IMR-90 (cell line): ENCODE measurements around the gene OR1F1. TPM values are rescaled to one million over a fixed set of nuclear protein-coding genes. Genes with fewer than 3 reads are reported as not detected.

Experiments
- ATAC-seq: fragments of 200-7000 bp; cut with Tn5 transposase; 2 replicates; pipeline ENCODE4 v1.9.1; 2020; ENCODE audit warnings: low read depth, mild to moderate bottlenecking, moderate library complexity
- BruUV-seq: library from RNA; stranded (reverse); fragments of 400-500 nt; replicated peaks from 2 replicates; lab custom pipeline; 2021; lab: Mats Ljungman, UMichigan
- CTCF ChIA-PET: fragments of 300-600 bp; formaldehyde crosslinking; extraction: SDS; loops from one replicate; lab custom pipeline; 2021; ENCODE audit warnings: antibody characterized with exemption; lab: Yijun Ruan, JAX
- POLR2A ChIA-PET: fragments of 300-600 bp; sonication (Branson Sonifier 250); formaldehyde crosslinking; loops from one replicate; lab custom pipeline; 2022; ENCODE audit warnings: antibody characterized with exemption; ENCODE audit not compliant: unreplicated experiment; lab: Charles Lee
- DNase-seq: peaks from one replicate; pipeline ENCODE4 v3.0.0; 2013
- H2AFZ ChIP-seq: replicated peaks from 2 replicates; pipeline ENCODE3; 2013; ENCODE audit warnings: low read length, mild to moderate bottlenecking; ENCODE audit not compliant: poor library complexity
- H2AK5ac ChIP-seq: 2 replicates; pipeline ENCODE4 v1.6.1; 2013; ENCODE audit warnings: low read depth, low read length, inconsistent platforms
- H2AK9ac ChIP-seq: replicated peaks from 2 replicates; pipeline ENCODE3; 2013; ENCODE audit warnings: mild to moderate bottlenecking, low read depth, low read length, moderate library complexity; ENCODE audit not compliant: poor library complexity
- H2BK120ac ChIP-seq: 2 replicates; pipeline ENCODE4 v1.6.1; 2013; ENCODE audit warnings: low read depth, low read length, inconsistent platforms
- H2BK15ac ChIP-seq: 3 replicates; pipeline ENCODE4 v1.6.1; 2013; ENCODE audit warnings: low read depth, low read length, inconsistent platforms
- H2BK20ac ChIP-seq: 2 replicates; pipeline ENCODE4 v1.6.1; 2013; ENCODE audit warnings: low read depth, mild to moderate bottlenecking, inconsistent platforms, low read length, moderate library complexity
- H2BK5ac ChIP-seq: 2 replicates; pipeline ENCODE4 v1.6.1; 2013; ENCODE audit warnings: mild to moderate bottlenecking, low read depth, low read length, inconsistent platforms; ENCODE audit not compliant: poor library complexity, severe bottlenecking
- H3K14ac ChIP-seq: replicated peaks from 2 replicates; pipeline ENCODE4 v1.6.1; 2013; ENCODE audit warnings: low read depth, low read length, inconsistent platforms
- H3K18ac ChIP-seq: 2 replicates; pipeline ENCODE4 v1.6.1; 2013; ENCODE audit warnings: low read depth, low read length, control low read depth
- H3K23ac ChIP-seq: 2 replicates; pipeline ENCODE4 v1.6.1; 2013; ENCODE audit warnings: low read depth, low read length, inconsistent platforms
- H3K27ac ChIP-seq: 2 replicates; pipeline ENCODE4 v1.5.1; 2013; ENCODE audit warnings: mild to moderate bottlenecking, control low read depth, low read length; ENCODE audit not compliant: insufficient read depth
- H3K27me3 ChIP-seq: 2 replicates; pipeline ENCODE4 v1.6.1; 2013; ENCODE audit warnings: low read length; ENCODE audit not compliant: control insufficient read depth, insufficient read depth
- H3K36me3 ChIP-seq: 2 replicates; pipeline ENCODE4 v1.6.1; 2013; ENCODE audit warnings: low read length, mixed read lengths; ENCODE audit not compliant: control insufficient read depth, insufficient read depth
- H3K4ac ChIP-seq: 2 replicates; pipeline ENCODE4 v1.6.1; 2013; ENCODE audit warnings: low read depth, low read length, inconsistent platforms
- H3K4me1 ChIP-seq: 2 replicates; pipeline ENCODE4 v1.6.1; 2013; ENCODE audit warnings: low read length, mixed read lengths; ENCODE audit not compliant: control insufficient read depth, insufficient read depth
- H3K4me2 ChIP-seq: 2 replicates; pipeline ENCODE4 v1.6.1; 2013; ENCODE audit warnings: low read depth, mild to moderate bottlenecking, control low read depth, low read length, moderate library complexity
- H3K4me3 ChIP-seq: 2 replicates; pipeline ENCODE4 v1.5.1; 2013; ENCODE audit warnings: low read depth, mild to moderate bottlenecking, control low read depth, low read length, moderate library complexity; ENCODE audit not compliant: insufficient read depth
- H3K56ac ChIP-seq: 2 replicates; pipeline ENCODE4 v1.6.1; 2013; ENCODE audit warnings: low read length, inconsistent platforms; ENCODE audit not compliant: insufficient read depth; ENCODE audit errors: extremely low read depth
- H3K79me1 ChIP-seq, 2 experiments: 2 replicates each; pipeline ENCODE4 v1.6.1; 2013; ENCODE audit warnings: low read length in 2 of 2, inconsistent platforms in 1 of 2, low read depth in 1 of 2
- H3K9ac ChIP-seq: 2 replicates; pipeline ENCODE4 v1.6.1; 2013; ENCODE audit warnings: low read depth, low read length, control low read depth
- H3K9me1 ChIP-seq: 2 replicates; pipeline ENCODE4 v1.6.1; 2013; ENCODE audit warnings: low read length, inconsistent platforms; ENCODE audit not compliant: insufficient read depth
- H3K9me3 ChIP-seq: 2 replicates; pipeline ENCODE4 v1.6.1; 2013; ENCODE audit warnings: low read length; ENCODE audit not compliant: control insufficient read depth, insufficient read depth
- H4K20me1 ChIP-seq: 2 replicates; pipeline ENCODE4 v1.6.1; 2013; ENCODE audit warnings: low read length, inconsistent platforms; ENCODE audit not compliant: insufficient read depth
- H4K5ac ChIP-seq: 2 replicates; pipeline ENCODE4 v1.6.1; 2013; ENCODE audit warnings: mild to moderate bottlenecking, low read depth, low read length, control low read depth
- H4K8ac ChIP-seq, 2 experiments: 2 replicates each; pipeline ENCODE4 v1.6.1; 2013; ENCODE audit warnings: low read depth in 2 of 2, low read length in 2 of 2, control low read depth in 1 of 2, inconsistent platforms in 1 of 2
- H4K91ac ChIP-seq: 2 replicates; pipeline ENCODE4 v1.6.1; 2013; ENCODE audit warnings: low read depth, low read length, inconsistent platforms; ENCODE audit not compliant: insufficient read depth
- POLR2A ChIP-seq: IDR thresholded peaks from 2 replicates; pipeline ENCODE4 v1.6.1; 2012; ENCODE audit warnings: mild to moderate bottlenecking, low read depth, low read length
- WGBS, 2 experiments: methylation state at CpG; one replicate each; pipeline versions ENCODE4 v1.1.5 to v1.1.7; 2013; ENCODE audit warnings: missing lambda C conversion rate in 2 of 2; ENCODE audit not compliant: insufficient read length in 1 of 2; ENCODE audit errors: extremely low coverage in 2 of 2; 5-methylcytosine and 5-hydroxymethylcytosine counted together
- dilution Hi-C: fragments of 300-500 bp; cut with HindIII; formaldehyde crosslinking; loops from one replicate; pipeline ENCODE4 v1.14.3; 2018; ENCODE audit warnings: low sequenced_read_pairs; ENCODE audit not compliant: unreplicated experiment
- in situ Hi-C: fragments of 300-500 bp; cut with MboI; formaldehyde crosslinking; loops from 3 replicates; pipeline ENCODE4 v1.14.3; 2019; ENCODE audit warnings: low sequenced_read_pairs, inconsistent platforms, mixed read lengths
- intact Hi-C: fragments of 100-400 bp; cut with micrococcal nuclease; formaldehyde crosslinking; loops from 2 replicates; pipeline ENCODE4 v1.10.0; 2022
- polyA plus RNA-seq, 3 experiments: library from polyadenylated mRNA; depleted of rRNA; stranded (reverse); fragments of >200 nt; gene quantifications; 2 replicates each; pipeline ENCODE4 v1.2.3, GENCODE V29; 2012; ENCODE audit warnings: low replicate concordance in 1 of 3
- total RNA-seq: library from RNA; depleted of rRNA; stranded (reverse); fragments of >200 nt; gene quantifications from 2 replicates; pipeline ENCODE4 v1.2.3, GENCODE V29; 2012

OR1F1 gene
- total and polyA plus RNA-seq, 2 of the 4 experiments (the other 2 are of a cell fraction): 0.12 TPM; not detected in 1

DNA sequence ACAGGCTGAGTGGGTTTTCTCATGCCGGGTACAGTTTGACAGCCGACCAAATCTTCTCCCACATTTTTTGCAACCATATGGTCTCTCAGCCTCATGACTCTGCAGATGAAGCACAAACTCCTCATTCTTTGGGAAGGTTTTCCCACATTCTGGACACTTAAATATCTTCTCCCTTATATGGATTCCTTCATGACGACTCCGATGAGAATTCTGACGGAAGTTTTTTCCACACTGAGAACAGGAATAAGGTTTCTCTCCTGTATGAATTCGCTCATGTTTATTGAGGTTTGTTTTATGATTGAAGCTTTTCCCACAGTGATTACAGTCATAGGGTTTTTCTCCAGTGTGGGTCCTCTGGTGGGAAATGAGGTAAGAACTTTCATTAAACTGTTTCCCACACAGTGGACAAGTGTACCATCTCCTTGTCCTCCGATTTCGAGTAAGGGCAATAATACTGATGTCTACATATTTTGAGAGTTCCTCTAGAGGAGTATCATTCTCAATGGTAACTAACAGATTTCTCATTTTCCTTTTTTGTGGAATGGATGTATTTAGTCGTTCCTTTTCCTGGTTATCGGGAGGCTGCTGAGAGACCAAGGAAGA is 36.0 kb downstream of the OR1F1 start:
- H3K4me3 ChIP-seq: no peak overlapping the region
- no peak overlapping the region for H2BK20ac ChIP-seq
- intact Hi-C loops (no loop called here), dilution Hi-C loops (no loop called here), in situ Hi-C loops (no loop called here)
- no peak overlapping the region for H4K5ac ChIP-seq
- no peak overlapping the region for H2AFZ ChIP-seq
- no peak overlapping the region for H3K56ac ChIP-seq
- BruUV-seq: no TSS peak
- H4K8ac ChIP-seq: no peak overlapping the region
- no peaks in the 10 kb centered on the region for H3K27me3 ChIP-seq
- no peak overlapping the region for H3K27ac ChIP-seq
- H4K20me1 ChIP-seq: no peaks in the 10 kb centered on the region
- H3K9me3 ChIP-seq: peaks cover 60% of the 10 kb centered on the region
- H3K4me2 ChIP-seq: no peak overlapping the region
- no peak overlapping the region for H2BK5ac ChIP-seq
- no peak overlapping the region for H2BK120ac ChIP-seq
- no peak overlapping the region for H4K91ac ChIP-seq
- H2AK9ac ChIP-seq: no peak overlapping the region
- no peak overlapping the region for H2BK15ac ChIP-seq
- peaks cover 47% of the 10 kb centered on the region for H3K36me3 ChIP-seq
- no peak overlapping the region for H3K14ac ChIP-seq
- WGBS, 2 experiments: no CpG with 5 or more reads among the region's 10 CpGs
- CTCF ChIA-PET: no interaction called here
- no peaks in the 10 kb centered on the region for H3K9me1 ChIP-seq
- DNase-seq (no peak), ATAC-seq (no peak)
- H3K9ac ChIP-seq: no peak overlapping the region
- H2AK5ac ChIP-seq: no peak overlapping the region
- H3K18ac ChIP-seq: no peak overlapping the region
- H3K4ac ChIP-seq: no peak overlapping the region
- no peaks in the 10 kb centered on the region for H3K4me1 ChIP-seq
- TF ChIP-seq POLR2A: no peak
- POLR2A ChIA-PET: no interaction called here
- no peak overlapping the region for H3K23ac ChIP-seq
- H3K79me1 ChIP-seq: no peaks in the 10 kb centered on the region; a peak in 1 of 4 replicates
